Measurements from ENCODE around the gene EXOG. TPM values are rescaled to one million over a fixed set of nuclear protein-coding genes. Genes with fewer than 3 reads are reported as not detected.

EXOG gene
- total RNA-seq, 1 experiment from 2014 or later, result 13.7 TPM

- Mint-ChIP-seq H3K4me1 (peaks cover 34% of the 10 kb centered on the region), H3K27me3 (ENCODE audit: low read depth) (peaks cover 3% of the 10 kb centered on the region; the same call in 1 of the 2 replicates), H3K36me3 (peaks cover 20% of the 10 kb centered on the region), H3K4me3 (no peak overlapping the region), H3K9me3 (peaks cover 21% of the 10 kb centered on the region), H3K27ac (no peak overlapping the region)
- CTCF ChIA-PET, result interaction anchor here (0.9 to 1.2 kb wide), 3 partner anchors 13 to 121 kb away, joined by 3 to 4 read pairs (median 4); no protein-coding TSS in a partner anchor
- TF ChIP-seq ARID4B (CRISPR knock-in tag; IDR thresholded peaks at IDR 0.05; ENCODE audit: borderline replicate concordance), result no peak
- TF ChIP-seq ZNF423 (CRISPR knock-in tag; IDR thresholded peaks at IDR 0.05), result no peak
- no peak for TF ChIP-seq CREM (CRISPR knock-in tag; IDR thresholded peaks at IDR 0.05)
- TF ChIP-seq ATF6 (CRISPR knock-in tag; IDR thresholded peaks at IDR 0.05), result no peak
- DNase-seq (ENCODE audit: low spot score), result no peak
- POLR2A ChIA-PET, result no interaction called here
- ATAC-seq, result no peak
These were observed 38.5 kb downstream of the EXOG start for GRCh38 chr3:38534604-38535003.

- peaks cover 3% of the 10 kb centered on the region; the same call in 1 of the 2 replicates for H3K27me3 Mint-ChIP-seq (ENCODE audit: low read depth)
- ATAC-seq (peak; percentile 71), DNase-seq (ENCODE audit: low spot score) (no peak)
- peaks cover 20% of the 10 kb centered on the region for H3K36me3 Mint-ChIP-seq
- ChIA-PET POLR2A (no interaction called here), CTCF (interaction anchor here (0.9 to 1.9 kb wide), 5 partner anchors 8 to 125 kb away, joined by 3 to 10 read pairs (median 5); no protein-coding TSS in a partner anchor)
- peaks cover 28% of the 10 kb centered on the region for H3K4me1 Mint-ChIP-seq
- TF ChIP-seq USF1 (CRISPR knock-in tag; IDR thresholded peaks at IDR 0.05) (no peak), FOXK1 (CRISPR knock-in tag; IDR thresholded peaks at IDR 0.05) (no peak), TEAD1 (CRISPR knock-in tag; IDR thresholded peaks at IDR 0.05) (0 out of 2 replicates have a peak, but pooled peaks have one; percentile 21)
- H3K27ac Mint-ChIP-seq, result no peak overlapping the region; the same call in 1 of the 2 replicates
- peaks cover 21% of the 10 kb centered on the region for H3K9me3 Mint-ChIP-seq
- no peak overlapping the region for H3K4me3 Mint-ChIP-seq
These were observed 40.5 kb downstream of the EXOG start for GRCh38 chr3:38536671-38537070.

- Mint-ChIP-seq H3K9me3 (peaks cover 21% of the 10 kb centered on the region), H3K4me1 (peaks cover 13% of the 10 kb centered on the region), H3K27me3 (ENCODE audit: low read depth) (peaks cover 3% of the 10 kb centered on the region; the same call in 1 of the 2 replicates), H3K27ac (no peak overlapping the region), H3K36me3 (peaks cover 20% of the 10 kb centered on the region), H3K4me3 (no peak overlapping the region)
- ChIA-PET CTCF (interaction anchor here (0.8 to 2.6 kb wide), 3 partner anchors 17 to 117 kb away, joined by 4 to 8 read pairs (median 5); no protein-coding TSS in a partner anchor), POLR2A (no interaction called here)
- ATAC-seq, result no peak
- DNase-seq (ENCODE audit: low spot score), result no peak
- no peak for TF ChIP-seq SMAD3 (CRISPR knock-in tag; IDR thresholded peaks at IDR 0.05; ENCODE audit: borderline replicate concordance)
- no peak for TF ChIP-seq MYBL2 (CRISPR knock-in tag; IDR thresholded peaks at IDR 0.05)
- no peak for TF ChIP-seq MXD4 (CRISPR knock-in tag; IDR thresholded peaks at IDR 0.05; ENCODE audit: borderline replicate concordance)
- no peak for TF ChIP-seq GRHL2 (CRISPR knock-in tag; IDR thresholded peaks at IDR 0.05; ENCODE audit: insufficient replicate concordance, severe bottlenecking)
- no peak for TF ChIP-seq CDX4 (CRISPR knock-in tag; IDR thresholded peaks at IDR 0.05; ENCODE audit: borderline replicate concordance)
- no peak for TF ChIP-seq AFF4 (CRISPR knock-in tag; IDR thresholded peaks at IDR 0.05; ENCODE audit: borderline replicate concordance)
- TF ChIP-seq ZBTB21 (CRISPR knock-in tag; IDR thresholded peaks at IDR 0.05; ENCODE audit: borderline replicate concordance), result no peak
- TF ChIP-seq USF1 (CRISPR knock-in tag; IDR thresholded peaks at IDR 0.05), result no peak
These were observed 42.7 kb downstream of the EXOG start for GRCh38 chr3:38538773-38539353.

All from WTC11 (cell line).